IPS-11a (cell line): ENCODE results near the gene FANCG.

Source experiments
- H3K4me3 ChIP-seq: one replicate; pipeline ENCODE4 v1.5.1; 2013; ENCODE audit warnings: low read depth, low read length, control low read depth

Gene FANCG

GRCh38 chr9:35103660-35104191 lies 24.0 kb upstream of the FANCG start:
- peak overlapping the region; percentile 94 for H3K4me3 ChIP-seq

DNA sequence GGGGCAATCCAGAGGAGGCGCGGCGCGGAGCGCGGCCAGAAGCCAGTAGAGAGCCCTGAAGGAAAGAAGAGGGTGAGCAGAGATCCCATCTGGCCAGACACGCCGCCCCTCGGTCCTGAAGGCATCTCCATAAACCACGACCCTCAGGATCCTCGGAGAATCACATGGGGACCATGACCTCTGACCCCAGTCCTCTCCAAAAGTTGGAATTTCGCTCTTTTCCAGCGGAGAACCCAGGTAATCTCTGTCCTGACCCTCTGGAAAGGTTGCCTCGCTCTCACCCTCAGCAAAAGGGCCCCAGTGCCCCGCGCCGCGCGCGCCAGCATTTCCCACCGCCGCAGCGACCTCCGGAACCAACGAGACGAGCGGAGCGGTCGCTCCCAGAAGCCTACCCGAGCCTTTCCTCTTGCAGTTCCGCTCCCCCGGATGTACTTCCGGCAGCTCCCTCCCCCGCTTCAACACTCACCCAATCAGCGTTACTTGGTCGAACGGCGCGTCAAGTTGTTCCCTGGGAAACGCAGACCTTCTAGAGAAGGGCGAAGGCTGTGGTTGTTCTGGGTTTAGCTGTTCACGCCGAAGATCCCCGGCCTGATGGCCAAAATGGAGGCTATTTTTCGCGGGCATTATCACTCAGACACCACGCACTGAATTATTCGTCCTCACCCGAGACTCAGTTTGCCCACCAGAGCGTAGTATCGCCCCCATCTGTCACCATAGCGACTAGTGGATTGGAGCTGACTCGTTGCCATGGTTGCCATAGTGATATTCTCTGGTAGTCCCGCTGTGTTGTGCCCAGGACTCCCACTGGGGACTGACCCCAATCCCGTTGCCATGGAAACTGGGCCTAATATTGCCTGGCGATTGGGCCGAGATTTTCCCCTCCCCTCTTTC lies 23.3 kb upstream of the FANCG start, which contains the start of gene STOML2:
STOML2 (minus strand) TSS at position 363 of the 891 bp plus-strand sequence; CDS start at position 326, 37 bp downstream.
- peak within 1 kb of the TSS; percentile 94 for H3K4me3 ChIP-seq

- H3K4me3 ChIP-seq = peak overlapping the region; percentile 94
Measured at GRCh38 chr9:35102465-35102768, 22.7 kb upstream of the FANCG start.

- no peak overlapping the region for H3K4me3 ChIP-seq
Measured at GRCh38 chr9:35097573-35097972, 17.8 kb upstream of the FANCG start.

GRCh38 chr9:35096035-35096849 lies 16.5 kb upstream of the FANCG start, which contains the start of gene PIGO:
Gene PIGO (minus strand): TSS chr9:35096591. CDS start chr9:35095565, 1,026 bp downstream.
- peak within 1 kb of the TSS; percentile 95 for H3K4me3 ChIP-seq

DNA sequence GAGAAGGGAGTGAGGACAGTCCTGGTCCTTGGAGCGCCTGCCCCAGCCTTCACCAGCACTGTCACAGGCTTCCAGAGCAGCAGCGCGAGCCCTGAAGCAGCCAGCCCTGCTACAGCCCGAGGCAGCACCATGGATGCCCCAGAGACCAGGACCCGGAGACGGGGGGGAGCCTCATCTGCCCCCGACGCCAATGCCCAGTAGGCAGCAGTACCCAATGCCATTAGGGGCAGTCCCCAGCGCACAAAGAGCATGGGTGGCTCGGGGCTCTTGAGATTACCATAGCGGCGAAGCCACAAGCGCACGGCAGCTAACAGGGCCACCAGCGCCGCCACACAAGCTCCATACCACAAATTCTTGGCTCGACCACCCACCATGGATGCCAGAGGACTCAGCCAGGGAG lies 11.8 kb upstream of the FANCG start:
- H3K4me3 ChIP-seq = no peak overlapping the region

GRCh38 chr9:35089434-35089833 lies 9.7 kb upstream of the FANCG start:
- no peak overlapping the region for H3K4me3 ChIP-seq

DNA sequence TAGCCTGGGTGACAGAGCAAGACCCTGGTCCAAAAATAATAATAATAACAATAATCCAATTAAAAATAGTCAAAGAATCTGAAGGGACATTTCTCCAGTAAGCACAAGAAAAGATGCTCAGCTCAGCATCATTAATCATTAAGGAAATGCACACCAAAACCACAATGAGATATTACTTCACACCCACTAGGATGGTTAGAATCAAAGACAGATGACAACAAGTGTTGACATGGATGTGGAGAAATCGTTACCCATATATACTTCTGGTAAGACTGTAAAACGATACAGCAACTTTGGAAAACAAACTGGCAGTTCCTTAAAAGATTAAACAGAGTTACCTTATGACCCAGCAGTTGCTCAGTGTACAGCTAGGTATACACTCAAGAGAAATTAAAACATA lies 5.3 kb upstream of the FANCG start:
- H3K4me3 ChIP-seq = no peak overlapping the region

GRCh38 chr9:35079041-35079425 lies 709 bp downstream of the FANCG start:
- peak overlapping the region; percentile 86 for H3K4me3 ChIP-seq

- no peak overlapping the region for H3K4me3 ChIP-seq
Measured at GRCh38 chr9:35078066-35078465, 1.7 kb downstream of the FANCG start.

GRCh38 chr9:35076848-35077247 lies 2.9 kb downstream of the FANCG start:
- no peak overlapping the region for H3K4me3 ChIP-seq

GRCh38 chr9:35075358-35075757 lies 4.4 kb downstream of the FANCG start:
- H3K4me3 ChIP-seq = no peak overlapping the region

- H3K4me3 ChIP-seq = no peak overlapping the region
Measured at GRCh38 chr9:35074791-35075190, 5.0 kb downstream of the FANCG start.

DNA sequence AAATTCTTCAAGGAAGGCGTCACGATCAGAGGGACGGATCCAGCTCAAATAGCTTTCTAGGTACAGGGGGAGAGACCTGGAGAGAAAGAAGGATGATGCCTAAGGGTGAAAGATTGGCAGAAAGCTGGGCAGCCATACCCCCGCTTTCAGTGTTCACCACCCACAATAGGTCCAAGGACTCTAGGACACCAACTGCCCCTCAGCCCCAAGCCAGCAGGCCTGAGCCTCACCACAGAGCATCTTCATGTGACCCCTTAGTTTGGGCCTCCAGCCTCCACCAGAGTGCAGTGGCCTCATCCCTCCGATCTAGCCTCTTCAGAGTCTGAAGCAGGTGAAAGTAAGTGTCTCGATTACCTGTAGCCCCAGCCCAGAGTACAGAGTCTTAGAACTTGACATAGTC lies 5.6 kb downstream of the FANCG start:
- H3K4me3 ChIP-seq = no peak overlapping the region

GRCh38 chr9:35073279-35073612 lies 6.5 kb downstream of the FANCG start:
- H3K4me3 ChIP-seq = no peak overlapping the region

DNA sequence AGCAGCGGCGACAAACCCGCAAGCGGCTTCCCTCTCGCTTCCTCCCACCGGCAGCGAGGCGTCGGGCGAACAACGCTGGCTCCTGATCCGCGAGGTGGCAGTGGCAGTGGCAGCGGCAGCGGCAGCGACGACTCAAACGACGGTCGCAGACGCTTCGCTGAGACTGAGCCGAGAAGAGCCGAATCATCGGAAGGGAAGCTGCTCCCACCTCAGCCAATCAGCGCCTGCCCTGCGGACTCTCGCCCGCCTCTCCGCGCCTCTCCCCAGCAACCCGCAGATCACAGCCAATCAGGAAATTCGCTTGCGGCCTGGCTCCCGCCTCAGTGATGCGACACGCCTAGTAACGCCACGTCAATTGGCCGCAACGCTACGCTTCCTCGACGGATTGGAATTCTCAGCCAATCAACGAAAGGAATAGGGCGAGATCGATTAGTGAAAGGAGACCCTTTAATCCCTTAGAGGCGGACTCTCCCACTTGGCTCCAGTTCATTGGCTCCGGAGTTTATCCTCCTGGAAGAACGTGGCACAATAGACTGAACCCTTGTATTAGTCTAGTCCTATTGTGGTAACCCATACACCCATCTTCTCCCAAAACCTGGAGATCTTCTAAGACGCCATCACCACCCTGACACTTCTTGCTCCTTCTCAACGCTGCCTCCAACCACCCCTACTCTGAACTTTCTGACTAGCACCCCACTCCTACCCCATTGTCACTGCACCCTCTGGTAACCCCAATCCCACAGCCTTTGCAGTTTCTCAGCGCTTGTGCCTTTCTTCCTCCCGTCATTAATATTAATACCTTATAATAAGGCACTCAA lies 7.1 kb downstream of the FANCG start, which contains the start of gene VCP:
VCP (minus strand) TSS at position 165 of the 818 bp plus-strand sequence. CDS start 272 bp downstream, outside the sequence.
- peak within 1 kb of the TSS; percentile 96 for H3K4me3 ChIP-seq

- peak overlapping the region; percentile 96 for H3K4me3 ChIP-seq
Measured at GRCh38 chr9:35071814-35072460, 7.8 kb downstream of the FANCG start.

- peak overlapping the region; percentile 96 for H3K4me3 ChIP-seq
Measured at GRCh38 chr9:35070823-35071813, 8.6 kb downstream of the FANCG start.

DNA sequence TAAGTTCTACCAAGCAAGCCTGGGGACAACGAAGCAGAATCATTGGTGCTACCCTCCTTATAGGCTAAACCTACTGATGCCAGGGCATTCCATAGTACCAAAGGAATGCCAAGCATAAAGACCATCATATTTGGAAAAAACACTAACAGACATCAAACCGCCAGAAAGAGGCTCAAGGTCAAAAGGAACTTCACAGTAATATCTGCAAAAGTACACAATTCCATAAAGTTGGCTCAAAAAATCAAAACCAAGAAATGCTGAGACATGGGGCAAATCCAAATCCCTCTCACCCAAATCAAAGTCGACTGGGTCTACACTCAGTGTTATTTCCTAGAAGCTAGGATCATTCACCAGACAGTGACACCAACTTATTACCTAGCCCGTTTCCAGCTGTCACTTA lies 10.7 kb downstream of the FANCG start:
- H3K4me3 ChIP-seq = no peak overlapping the region
